AG04449 (cell line): ENCODE data around the gene LRRC59.
A peak's percentile ranks its signal among the peaks of the same experiment; 100 is the strongest.

Experiments
- CTCF ChIA-PET: fragments of 350-600 bp; formaldehyde crosslinking; extraction: SDS; loops from one replicate; lab custom pipeline; 2021; ENCODE audit warnings: antibody characterized with exemption; lab: Yijun Ruan, JAX
- POLR2A ChIA-PET: fragments of 400-600, 350-600 bp; formaldehyde crosslinking; extraction: SDS; loops from one replicate; lab custom pipeline; 2020; ENCODE audit warnings: antibody characterized with exemption, inconsistent platforms; lab: Yijun Ruan, JAX
- DNase-seq: peaks from one replicate; pipeline ENCODE4 v3.0.0-alpha.2; 2010; ENCODE audit warnings: low read depth, low spot score
- H3K4me3 ChIP-seq: 2 replicates; pipeline ENCODE4 v1.5.1; 2011; ENCODE audit warnings: low read depth, mild to moderate bottlenecking, control low read depth, low read length
- TF ChIP-seq, protein P1 (sequence below): IDR thresholded peaks from one replicate; pipeline ENCODE4 v1.5.1; 2011; ENCODE audit warnings: mild to moderate bottlenecking, moderate library complexity, low read length, control low read depth, inconsistent platforms; ENCODE audit not compliant: insufficient read depth; ENCODE audit errors: missing control alignments

LRRC59 gene

DNA sequence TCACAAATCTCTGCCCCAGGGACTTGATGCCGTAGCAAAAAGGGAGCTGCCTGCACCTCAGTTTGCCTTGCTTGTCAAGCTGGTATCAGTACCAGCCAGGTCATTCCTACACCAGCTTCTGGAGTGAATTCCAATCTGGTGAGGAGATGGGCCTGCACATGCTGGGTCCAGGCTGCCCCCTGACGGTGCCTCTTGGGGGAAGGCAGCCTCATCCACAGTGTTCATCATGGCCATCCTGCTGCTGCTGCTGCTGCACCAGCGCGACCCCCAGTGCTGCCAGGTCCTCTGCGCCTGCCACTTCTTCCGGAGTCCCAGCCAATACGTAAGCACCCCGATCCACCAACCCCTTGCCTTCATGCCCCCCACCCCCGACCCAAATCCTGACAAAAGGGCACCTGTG lies 32.6 kb downstream of the LRRC59 start:
- TF ChIP-seq, protein P1, sequence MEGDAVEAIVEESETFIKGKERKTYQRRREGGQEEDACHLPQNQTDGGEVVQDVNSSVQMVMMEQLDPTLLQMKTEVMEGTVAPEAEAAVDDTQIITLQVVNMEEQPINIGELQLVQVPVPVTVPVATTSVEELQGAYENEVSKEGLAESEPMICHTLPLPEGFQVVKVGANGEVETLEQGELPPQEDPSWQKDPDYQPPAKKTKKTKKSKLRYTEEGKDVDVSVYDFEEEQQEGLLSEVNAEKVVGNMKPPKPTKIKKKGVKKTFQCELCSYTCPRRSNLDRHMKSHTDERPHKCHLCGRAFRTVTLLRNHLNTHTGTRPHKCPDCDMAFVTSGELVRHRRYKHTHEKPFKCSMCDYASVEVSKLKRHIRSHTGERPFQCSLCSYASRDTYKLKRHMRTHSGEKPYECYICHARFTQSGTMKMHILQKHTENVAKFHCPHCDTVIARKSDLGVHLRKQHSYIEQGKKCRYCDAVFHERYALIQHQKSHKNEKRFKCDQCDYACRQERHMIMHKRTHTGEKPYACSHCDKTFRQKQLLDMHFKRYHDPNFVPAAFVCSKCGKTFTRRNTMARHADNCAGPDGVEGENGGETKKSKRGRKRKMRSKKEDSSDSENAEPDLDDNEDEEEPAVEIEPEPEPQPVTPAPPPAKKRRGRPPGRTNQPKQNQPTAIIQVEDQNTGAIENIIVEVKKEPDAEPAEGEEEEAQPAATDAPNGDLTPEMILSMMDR: peak; percentile 51
- no peak for DNase-seq
- H3K4me3 ChIP-seq: no peak overlapping the region
- ChIA-PET POLR2A (interaction anchor here (0.9 kb wide), 1 partner anchor 15 kb away, joined by 3 read pairs; no protein-coding TSS in a partner anchor), CTCF (interaction anchor here (0.6 to 9.3 kb wide), 9 partner anchors 8 to 270 kb away, joined by 3 to 116 read pairs (median 4); partner anchors contain the start of genes EME1, LRRC59, MRPL27 and PDK2)

- DNase-seq: no peak
- H3K4me3 ChIP-seq: no peak overlapping the region
- TF ChIP-seq, protein P1: no peak
- ChIA-PET POLR2A (no interaction called here), CTCF (interaction anchor here (0.9 to 9.3 kb wide), 7 partner anchors 10 to 269 kb away, joined by 3 to 116 read pairs (median 4); partner anchors contain the start of genes PDK2, RSAD1 and XYLT2)
These were observed 33.3 kb downstream of the LRRC59 start for GRCh38 chr17:50364061-50364458.

GRCh38 chr17:50363217-50364060 lies 33.9 kb downstream of the LRRC59 start:
- DNase-seq: no peak
- no peak overlapping the region for H3K4me3 ChIP-seq
- POLR2A ChIA-PET: no interaction called here
- TF ChIP-seq, protein P1: no peak
- CTCF ChIA-PET: interaction anchor here (0.6 to 9.3 kb wide), 12 partner anchors 8 to 269 kb away, joined by 3 to 116 read pairs (median 6); partner anchors contain the start of genes EME1, LRRC59, MRPL27 and PDK2

DNA sequence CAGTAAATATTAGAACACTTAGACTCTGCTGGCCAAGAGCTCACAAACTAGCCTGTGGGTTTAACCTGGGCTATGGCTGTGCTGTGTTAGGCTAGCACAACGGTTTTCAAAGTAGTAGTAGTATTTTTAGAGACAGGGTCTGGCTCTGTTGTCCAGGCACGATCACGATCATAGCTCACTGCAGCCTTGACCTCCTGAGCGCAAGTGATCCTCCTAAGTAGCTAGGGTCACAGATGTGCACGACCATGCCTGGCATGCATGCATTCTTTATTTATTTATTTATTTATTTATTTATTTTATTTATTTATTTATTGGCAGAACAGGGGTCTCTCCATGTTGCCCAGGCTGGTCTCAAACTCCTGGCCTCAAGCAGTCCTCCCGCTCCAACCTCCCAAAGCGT lies 34.7 kb downstream of the LRRC59 start:
- no peak for DNase-seq
- POLR2A ChIA-PET: interaction anchor here (1.7 kb wide), 1 partner anchor 14 kb away, joined by 8 read pairs; no protein-coding TSS in a partner anchor
- CTCF ChIA-PET: interaction anchor here (0.6 to 9.3 kb wide), 35 partner anchors 8 to 751 kb away, joined by 3 to 116 read pairs (median 4); partner anchors contain the start of genes EME1, LRRC59, MRPL27 and RSAD1
- TF ChIP-seq, protein P1: no peak
- H3K4me3 ChIP-seq: no peak overlapping the region

DNA sequence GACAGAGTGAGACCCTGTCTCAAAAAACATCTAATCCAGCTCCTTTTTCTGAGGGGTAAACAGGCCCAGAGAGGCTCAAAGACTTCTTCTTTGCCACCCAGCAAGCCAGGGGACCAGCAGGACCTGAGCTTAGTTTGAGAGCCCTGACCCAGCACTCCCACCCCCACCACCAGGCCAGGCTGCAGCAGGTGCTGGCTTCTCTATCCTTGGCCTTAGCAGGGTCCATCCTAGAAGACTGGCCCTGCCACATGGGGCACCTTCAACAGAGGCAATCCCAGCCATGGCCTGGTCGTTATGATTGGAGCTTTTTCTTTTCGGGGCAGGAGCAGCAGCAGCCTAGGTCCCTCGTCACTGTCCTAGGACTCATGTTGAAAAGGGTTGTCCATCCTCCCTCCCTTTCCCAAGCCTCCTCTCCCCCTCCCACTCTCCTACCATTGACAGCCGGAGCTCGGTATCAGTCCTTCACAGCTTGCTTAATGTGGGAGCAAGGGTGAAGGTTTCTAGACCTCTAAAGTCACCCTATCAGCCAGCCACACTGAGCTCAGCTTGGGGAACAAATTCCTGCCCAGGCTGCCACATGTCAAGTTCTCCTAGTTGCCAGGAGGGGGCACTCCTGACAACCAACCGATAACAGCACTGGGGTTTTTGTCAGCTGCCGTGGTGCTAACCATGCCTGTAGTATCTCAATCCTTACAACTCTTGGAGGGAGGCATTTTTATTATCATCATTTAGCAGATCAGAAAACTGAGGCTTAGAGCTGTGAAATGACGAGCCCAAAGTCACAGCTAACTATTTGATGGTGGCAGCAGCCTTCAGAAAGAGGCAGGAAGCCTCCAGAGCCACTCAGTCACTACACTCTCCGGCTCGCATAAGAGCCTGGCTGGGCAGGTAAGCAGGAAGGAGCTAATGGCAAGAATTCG lies 35.5 kb downstream of the LRRC59 start:
- TF ChIP-seq, protein P1: peak; percentile 80
- ChIA-PET CTCF (interaction anchor here (0.7 to 9.3 kb wide), 37 partner anchors 7 to 750 kb away, joined by 3 to 116 read pairs (median 4); partner anchors contain the start of genes EME1, LRRC59, MRPL27 and RSAD1), POLR2A (interaction anchor here (1.7 kb wide), 1 partner anchor 14 kb away, joined by 8 read pairs; no protein-coding TSS in a partner anchor)
- no peak for DNase-seq
- no peak overlapping the region for H3K4me3 ChIP-seq
